ENCODE measurements around the gene LZTFL1.

Gene LZTFL1

GRCh38 chr3:45807681-45808540 is 34.0 kb downstream of the LZTFL1 start:
- no peak for DNase-seq (ENCODE audit: low read depth in 2 of 2)

DNA sequence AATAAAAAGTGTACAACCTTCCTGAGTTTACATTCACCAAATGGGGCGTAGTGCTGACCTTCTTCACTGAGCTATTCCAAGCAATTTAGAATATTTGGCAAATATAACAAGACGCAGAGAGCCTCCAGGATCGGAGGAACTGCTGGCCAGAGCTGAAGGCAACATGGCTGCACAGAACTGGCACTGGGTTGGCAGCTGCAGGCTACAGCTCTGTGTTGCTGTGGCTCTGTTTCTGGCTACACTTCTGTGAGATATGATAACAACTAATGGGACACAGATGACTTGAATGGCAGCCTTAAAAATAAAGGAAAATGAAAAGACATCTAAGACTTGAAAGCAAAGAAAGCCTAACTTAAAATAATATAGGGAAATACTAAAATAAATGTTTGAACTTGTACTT is 34.8 kb downstream of the LZTFL1 start:
- DNase-seq (ENCODE audit: low read depth in 2 of 2): no peak

- DNase-seq (ENCODE audit: low read depth in 2 of 2): no peak
These were observed 35.8 kb downstream of the LZTFL1 start for GRCh38 chr3:45806072-45806471.

DNA sequence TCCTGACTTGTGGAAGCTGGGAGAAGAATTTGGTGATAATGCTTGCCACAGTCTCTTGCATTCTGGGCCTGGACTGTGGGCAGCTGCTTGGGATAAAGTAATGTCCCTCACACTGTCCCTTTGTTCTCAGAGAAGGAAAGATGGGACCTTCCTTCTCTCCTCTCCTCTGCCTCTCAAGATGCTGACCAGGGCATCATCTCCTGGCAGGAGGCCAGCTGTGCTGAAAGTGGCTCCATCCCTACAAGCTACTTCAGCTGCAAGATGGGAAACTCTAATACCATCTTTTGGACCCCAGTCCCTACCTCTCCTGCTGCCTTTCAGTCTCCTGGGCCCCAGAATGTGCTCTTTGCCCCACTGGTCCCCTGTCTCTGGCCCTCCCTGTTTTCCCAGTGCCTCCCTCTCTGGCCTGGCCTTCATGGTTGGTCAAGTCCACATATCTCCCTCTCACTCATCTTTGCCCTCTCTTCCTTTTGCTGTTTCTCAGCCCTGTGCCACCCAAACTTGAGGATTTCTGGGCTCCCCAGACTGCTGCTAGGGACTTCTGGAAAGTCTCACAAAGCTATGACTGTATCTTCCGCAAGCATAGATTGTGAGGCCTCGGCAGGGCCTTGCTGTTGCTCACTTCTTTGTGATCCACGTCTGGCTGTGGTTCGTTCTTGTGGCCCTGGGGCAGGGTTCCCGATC is 38.5 kb downstream of the LZTFL1 start:
- DNase-seq (ENCODE audit: low read depth in 2 of 2): no peak

DNA sequence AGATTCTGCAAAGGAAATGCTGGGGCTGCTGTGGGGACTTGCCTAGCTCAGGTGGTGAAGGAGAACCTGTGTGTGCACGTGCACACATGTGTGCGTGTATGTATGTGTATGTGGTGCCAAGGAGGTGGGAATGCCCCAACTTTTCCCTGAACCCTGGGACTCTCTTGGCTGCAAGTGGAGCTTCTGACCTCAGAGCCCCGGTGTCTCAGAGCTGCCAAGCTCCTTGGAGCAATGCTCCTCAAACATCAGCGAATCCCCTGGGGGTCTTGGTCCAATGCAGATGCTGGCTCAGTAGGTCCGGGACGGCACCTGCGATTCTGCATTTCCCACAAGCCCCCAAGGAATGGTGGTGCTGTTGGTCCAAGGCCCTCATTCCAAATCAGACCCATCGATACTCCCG is 39.8 kb downstream of the LZTFL1 start:
- DNase-seq (ENCODE audit: low read depth in 2 of 2): no peak

- DNase-seq (ENCODE audit: low read depth in 2 of 2): no peak
These were observed 41.3 kb downstream of the LZTFL1 start for GRCh38 chr3:45800611-45801010.

- no peak for DNase-seq (ENCODE audit: low read depth in 2 of 2)
These were observed 42.3 kb downstream of the LZTFL1 start for GRCh38 chr3:45799586-45799985.

GRCh38 chr3:45798034-45798433 is 43.9 kb downstream of the LZTFL1 start:
- DNase-seq (ENCODE audit: low read depth in 2 of 2): no peak

- no peak for DNase-seq (ENCODE audit: low read depth in 2 of 2)
These were observed 44.8 kb downstream of the LZTFL1 start for GRCh38 chr3:45796902-45797637.

- no peak for DNase-seq (ENCODE audit: low read depth in 2 of 2)
These were observed 45.8 kb downstream of the LZTFL1 start, which contains the start of gene SLC6A20 for GRCh38 chr3:45795882-45796765. Gene SLC6A20, minus strand, starts transcription at chr3:45796536. Its CDS starts 117 bp downstream, at chr3:45796419.

GRCh38 chr3:45795509-45795881 is 46.4 kb downstream of the LZTFL1 start:
- DNase-seq (ENCODE audit: low read depth in 2 of 2): no peak

- no peak for DNase-seq (ENCODE audit: low read depth in 2 of 2)
These were observed 47.3 kb downstream of the LZTFL1 start for GRCh38 chr3:45794660-45795059.

DNA sequence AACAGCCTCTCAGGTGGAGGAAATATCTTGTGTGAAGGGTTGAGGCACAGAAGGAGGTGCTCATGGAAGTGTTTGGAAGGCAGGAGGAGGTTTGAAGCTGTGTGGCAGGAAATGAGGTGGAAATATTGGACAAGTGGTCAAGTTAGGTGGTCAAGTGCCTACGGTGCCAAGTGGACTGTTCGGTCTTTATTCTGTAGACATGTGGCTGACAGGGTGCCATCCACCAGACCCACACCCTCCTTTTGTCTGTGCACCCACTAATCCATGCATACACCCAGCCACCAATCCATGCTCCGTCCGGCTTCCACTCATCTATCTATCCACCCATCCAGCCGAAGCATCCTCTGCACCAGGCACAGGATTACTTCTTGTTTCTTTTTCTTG is 47.8 kb downstream of the LZTFL1 start:
- DNase-seq (ENCODE audit: low read depth in 2 of 2): no peak

GRCh38 chr3:45793482-45794176 is 48.3 kb downstream of the LZTFL1 start:
- no peak for DNase-seq (ENCODE audit: low read depth in 2 of 2)

DNA sequence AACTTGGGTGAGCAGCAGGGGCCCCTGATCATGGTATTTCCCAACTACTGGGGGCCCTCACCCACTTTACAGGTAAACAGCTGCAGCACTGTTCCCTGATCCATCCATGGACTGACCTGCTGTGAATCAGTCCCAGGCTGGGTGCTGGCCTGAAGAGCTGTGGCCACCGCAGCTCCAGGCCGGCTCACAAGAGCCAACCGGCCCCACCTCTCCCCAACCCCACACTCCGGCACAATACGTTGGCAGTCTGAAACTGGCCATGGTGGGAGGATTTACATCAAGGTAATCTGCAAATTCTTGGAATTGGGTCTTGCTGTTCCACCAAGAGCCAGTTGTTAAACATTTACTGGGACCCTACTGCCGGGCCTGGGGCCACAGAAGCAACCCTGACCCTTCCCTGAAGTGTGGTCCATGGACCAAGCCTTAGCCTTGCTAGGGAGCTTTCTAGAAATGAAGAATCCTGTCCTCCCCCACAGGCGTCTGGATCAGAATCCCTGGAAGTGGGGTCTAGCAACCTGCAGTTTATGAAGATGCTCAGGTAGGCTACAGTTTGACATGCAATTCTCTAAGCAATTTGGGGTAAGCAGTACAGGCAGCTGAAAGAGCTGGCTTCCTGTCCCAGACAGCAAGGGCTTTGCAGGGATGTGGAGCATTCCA is 49.3 kb downstream of the LZTFL1 start:
- DNase-seq (ENCODE audit: low read depth in 2 of 2): no peak

DNA sequence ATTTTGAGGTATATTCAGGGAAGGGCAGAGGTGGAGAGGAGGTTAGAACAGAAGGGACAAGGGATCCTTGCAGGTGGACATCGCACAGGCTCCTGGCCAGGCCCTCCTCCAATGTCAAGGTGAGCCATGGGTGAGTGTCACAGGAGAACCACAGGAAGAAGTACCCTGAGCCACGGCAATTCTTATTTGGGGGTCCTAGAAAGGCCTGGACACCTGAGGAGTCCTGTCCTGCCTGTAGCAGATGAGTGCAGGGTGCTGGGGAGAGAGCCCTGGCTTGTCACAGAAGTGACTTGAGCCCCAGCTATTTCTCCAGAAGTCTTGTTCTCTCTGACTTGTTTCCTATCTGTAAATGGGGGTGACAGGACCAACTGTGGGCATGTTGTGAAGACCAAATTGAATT is 49.9 kb downstream of the LZTFL1 start:
- no peak for DNase-seq (ENCODE audit: low read depth in 2 of 2)

DNA sequence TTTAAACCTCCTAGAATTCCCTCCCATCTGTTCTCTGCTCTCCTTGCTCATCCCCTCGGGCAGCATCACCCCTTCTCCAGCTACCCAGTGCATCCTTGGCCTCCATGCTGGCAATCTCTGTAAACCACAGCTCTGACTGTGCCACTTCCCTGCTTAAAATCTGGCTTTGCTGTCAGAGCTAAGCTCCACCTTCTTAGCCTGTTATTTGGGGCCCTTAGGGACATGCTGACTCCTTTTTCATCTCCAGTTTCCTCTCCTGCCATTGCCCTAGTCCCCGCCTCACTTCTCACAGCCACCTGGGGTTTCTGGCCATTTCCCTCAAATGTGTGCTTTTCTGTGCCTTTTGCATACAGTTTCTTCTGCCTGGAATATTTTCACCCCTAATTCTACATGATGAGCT is 51.3 kb downstream of the LZTFL1 start:
- DNase-seq (ENCODE audit: low read depth in 2 of 2): no peak

- DNase-seq (ENCODE audit: low read depth in 2 of 2): no peak
These were observed 52.6 kb downstream of the LZTFL1 start for GRCh38 chr3:45789235-45789812.

GRCh38 chr3:45787551-45787950 is 54.4 kb downstream of the LZTFL1 start:
- no peak for DNase-seq (ENCODE audit: low read depth in 2 of 2)
